ENCODE results near the gene PXYLP1.

DNA sequence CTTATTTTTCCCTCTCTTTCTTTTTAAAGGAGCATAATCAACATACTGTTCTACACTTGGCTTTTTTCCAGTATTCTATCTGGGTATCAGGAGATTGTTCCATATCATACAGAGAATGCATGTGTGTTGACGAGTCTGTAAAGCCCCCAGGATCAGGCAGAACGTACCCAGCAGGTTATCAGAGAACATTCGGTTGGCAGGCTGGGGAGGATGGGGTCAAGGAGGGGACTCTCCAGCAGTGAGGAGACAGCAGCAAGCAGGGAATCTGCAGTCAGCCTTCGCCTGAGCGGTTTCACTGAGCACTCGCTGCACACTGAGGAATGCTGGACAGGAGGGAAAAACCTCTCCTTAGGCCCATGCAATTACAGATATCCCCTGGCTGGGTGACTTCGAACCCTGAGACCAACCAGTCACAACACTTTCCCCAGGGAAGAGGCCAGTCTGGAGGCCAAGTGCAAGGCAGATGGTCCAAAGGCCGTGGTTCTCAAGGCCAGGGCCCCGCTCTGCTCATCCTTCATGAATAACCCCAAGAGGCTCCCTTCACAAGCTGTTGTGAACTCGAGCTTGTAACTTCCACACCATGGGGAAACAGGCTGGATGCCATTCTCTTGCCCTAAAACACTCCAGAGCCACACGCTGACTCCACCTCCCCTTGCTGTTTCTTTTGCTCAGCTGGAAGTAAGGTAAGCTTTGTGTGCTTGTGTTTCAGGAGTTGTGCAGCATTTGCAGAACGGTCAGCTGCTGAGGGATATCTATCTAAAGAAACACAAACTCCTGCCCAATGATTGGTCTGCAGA, 60.1 kb downstream of the PXYLP1 start:
- TF ChIP-seq EZH2phosphoT487 (IDR thresholded peaks at IDR 0.05; ENCODE audit: insufficient read depth, low read depth) (no peak), EZH2 (IDR thresholded peaks at IDR 0.05; ENCODE audit: insufficient read depth, poor library complexity, severe bottlenecking) (no peak)

Measured in GM23248 (cell line).